Esophagus squamous epithelium (tissue), 5 donors: ENCODE measurements around the gene MAGEB6B. TPM values are rescaled to one million over a fixed set of nuclear protein-coding genes. Genes with fewer than 3 reads are reported as not detected.

Experiments
- DNase-seq: peaks from one replicate; lab custom pipeline; 2025; lab: John Stamatoyannopoulos, UW
- H3K27ac ChIP-seq, 4 donors: fragments of 200-600 bp; sonication (generic); one replicate each; pipeline ENCODE4 v1.5.1; 2016 to 2019; ENCODE audit warnings: mild to moderate bottlenecking in 1 of 4
- H3K27me3 ChIP-seq, 4 donors: fragments of 200-600 bp; sonication (generic); 1 replicate in 3 of 4; 2 replicates in 1 of 4; pipeline versions ENCODE4 v1.5.1 to v1.6.0; 2017 to 2021; ENCODE audit warnings: antibody characterized with exemption in 1 of 4
- H3K36me3 ChIP-seq, 3 donors: fragments of 200-600 bp; sonication (generic); one replicate each; pipeline ENCODE4 v1.5.1; 2016 to 2019
- H3K4me1 ChIP-seq, 3 donors: fragments of 200-600 bp; sonication (generic); one replicate each; pipeline ENCODE4 v1.5.1; 2017 to 2019
- H3K4me3 ChIP-seq, 4 donors: fragments of 200-600 bp; sonication (generic); 1 replicate in 3 of 4; 2 replicates in 1 of 4; pipeline ENCODE4 v1.5.1; 2016 to 2019; ENCODE audit warnings: mild to moderate bottlenecking in 2 of 4, moderate library complexity in 1 of 4
- H3K9me3 ChIP-seq, 3 donors: fragments of 200-600 bp; sonication (generic); one replicate each; pipeline ENCODE4 v1.5.1; 2016 to 2019
- POLR2A ChIP-seq, 4 donors: fragments of 450-650 bp; IDR thresholded peaks; one replicate each; pipeline ENCODE4 v1.6.1; 2017; ENCODE audit warnings: antibody characterized with exemption in 4 of 4, mild to moderate bottlenecking in 4 of 4, moderate library complexity in 3 of 4
- WGBS, 2 donors: methylation state at CpG; one replicate each; pipeline ENCODE4 v1.1.5; 2018; 5-methylcytosine and 5-hydroxymethylcytosine counted together
- intact Hi-C: fragments of 100-400 bp; cut with DNase I; formaldehyde crosslinking; loops from one replicate; pipeline ENCODE4 v1.15.0; 2022
- total RNA-seq, 4 donors: library from RNA; depleted of rRNA; stranded (reverse); fragments of >200 nt; gene quantifications; one replicate each; pipeline ENCODE4 v1.1.0, GENCODE V29; 2016
- TF ChIP-seq, protein P1 (sequence below), 6 experiments: fragments of 450-650 bp in 4 of 6; fragments of 200-600 bp in 2 of 6; sonication (generic) in 2 of 6; IDR thresholded peaks; one replicate each; pipeline ENCODE4 v1.5.1; 2016 to 2019; ENCODE audit warnings: antibody characterized with exemption in 6 of 6, mild to moderate bottlenecking in 4 of 6, moderate library complexity in 4 of 6
- donor health status: DM: yes; HTN: yes; CAD: no.

Gene MAGEB6B
- total RNA-seq, 4 donors from 2014 or later: not detected

GRCh38 chrX:26208012-26208411 is 47.6 kb downstream of the MAGEB6B start:
- Histone ChIP-seq H3K4me1 (no peaks in the 10 kb centered on the region), H3K27ac (no peak overlapping the region), H3K4me3 (no peak overlapping the region), H3K27me3 (no peaks in the 10 kb centered on the region), H3K9me3 (no peaks in the 10 kb centered on the region), H3K36me3 (no peaks in the 10 kb centered on the region)
- intact Hi-C loops: no loop called here
- WGBS, 2 donors: 24 to 50% methylated on average over 2 to 3 of the region's 3 CpGs
- no peak for TF ChIP-seq POLR2A (IDR thresholded peaks at IDR 0.05)
- TF ChIP-seq, protein P1, sequence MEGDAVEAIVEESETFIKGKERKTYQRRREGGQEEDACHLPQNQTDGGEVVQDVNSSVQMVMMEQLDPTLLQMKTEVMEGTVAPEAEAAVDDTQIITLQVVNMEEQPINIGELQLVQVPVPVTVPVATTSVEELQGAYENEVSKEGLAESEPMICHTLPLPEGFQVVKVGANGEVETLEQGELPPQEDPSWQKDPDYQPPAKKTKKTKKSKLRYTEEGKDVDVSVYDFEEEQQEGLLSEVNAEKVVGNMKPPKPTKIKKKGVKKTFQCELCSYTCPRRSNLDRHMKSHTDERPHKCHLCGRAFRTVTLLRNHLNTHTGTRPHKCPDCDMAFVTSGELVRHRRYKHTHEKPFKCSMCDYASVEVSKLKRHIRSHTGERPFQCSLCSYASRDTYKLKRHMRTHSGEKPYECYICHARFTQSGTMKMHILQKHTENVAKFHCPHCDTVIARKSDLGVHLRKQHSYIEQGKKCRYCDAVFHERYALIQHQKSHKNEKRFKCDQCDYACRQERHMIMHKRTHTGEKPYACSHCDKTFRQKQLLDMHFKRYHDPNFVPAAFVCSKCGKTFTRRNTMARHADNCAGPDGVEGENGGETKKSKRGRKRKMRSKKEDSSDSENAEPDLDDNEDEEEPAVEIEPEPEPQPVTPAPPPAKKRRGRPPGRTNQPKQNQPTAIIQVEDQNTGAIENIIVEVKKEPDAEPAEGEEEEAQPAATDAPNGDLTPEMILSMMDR (IDR thresholded peaks at IDR 0.05): no peak
- no peak for DNase-seq

Other genes starting within 250 kb of the MAGEB6B start
- gene MAGEB18, start 22.3 kb upstream of the MAGEB6B start, total RNA-seq: not detected
- gene MAGEB6, start 31.8 kb downstream of the MAGEB6B start, total RNA-seq: not detected
- not detected for gene MAGEB5, start 55.6 kb downstream of the MAGEB6B start, total RNA-seq